Measurements from ENCODE around the gene ZDHHC19.
"Not testable (repeated sequence)": the region's sequence is repeated elsewhere in the genome, so short reads cannot be mapped to it uniquely, and the experiment has no call there.

ZDHHC19 gene, protein sequence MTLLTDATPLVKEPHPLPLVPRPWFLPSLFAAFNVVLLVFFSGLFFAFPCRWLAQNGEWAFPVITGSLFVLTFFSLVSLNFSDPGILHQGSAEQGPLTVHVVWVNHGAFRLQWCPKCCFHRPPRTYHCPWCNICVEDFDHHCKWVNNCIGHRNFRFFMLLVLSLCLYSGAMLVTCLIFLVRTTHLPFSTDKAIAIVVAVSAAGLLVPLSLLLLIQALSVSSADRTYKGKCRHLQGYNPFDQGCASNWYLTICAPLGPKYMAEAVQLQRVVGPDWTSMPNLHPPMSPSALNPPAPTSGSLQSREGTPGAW

DNA sequence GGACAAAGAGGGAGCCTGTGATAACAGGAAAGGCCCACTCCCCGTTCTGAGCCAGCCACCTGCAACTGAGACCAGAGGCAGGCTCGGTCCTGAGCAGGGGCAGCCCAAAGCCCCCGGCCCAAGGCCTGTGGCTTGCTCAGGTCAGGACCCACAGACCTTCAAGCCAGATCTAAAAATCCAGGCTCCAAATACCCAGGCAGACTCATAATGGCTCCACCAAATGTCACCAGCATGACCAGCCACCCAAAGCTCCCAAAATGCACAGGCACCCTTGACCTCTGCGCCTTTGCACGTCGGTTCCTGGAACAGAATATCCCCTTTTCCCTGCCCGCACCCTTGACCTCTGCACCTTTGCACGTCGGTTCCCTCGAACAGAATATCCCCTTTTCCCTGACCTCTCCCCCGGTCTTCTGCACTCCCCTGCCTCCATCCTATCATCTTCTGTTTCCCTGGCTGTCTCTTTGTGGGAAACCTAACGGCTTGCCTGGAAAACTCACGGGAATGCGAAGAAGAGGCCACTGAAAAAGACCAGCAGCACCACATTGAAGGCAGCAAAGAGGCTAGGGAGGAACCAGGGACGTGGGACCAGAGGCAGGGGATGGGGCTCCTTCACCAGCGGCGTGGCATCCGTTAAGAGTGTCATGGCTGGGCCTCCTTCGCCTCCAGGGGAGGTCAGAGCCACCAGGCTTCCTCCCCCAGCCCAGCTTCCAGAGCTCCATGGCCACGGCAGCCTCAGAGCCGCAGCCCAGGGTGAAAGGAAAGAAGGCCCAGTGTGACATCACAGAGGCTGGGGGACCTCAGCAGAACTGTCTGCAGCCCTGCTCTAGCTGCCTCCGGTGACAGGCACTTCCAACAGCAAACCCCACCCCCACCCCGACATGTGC lies at the start of gene ZDHHC19:
TSS of gene ZDHHC19 (minus strand) at position 728 of the 884 bp plus-strand sequence. CDS start at position 643, 85 bp downstream.
- DNase-seq (ENCODE audit: low read depth in 3 of 3), result no peak

GRCh38 chr3:196260784-196261183 lies 49.6 kb upstream of the ZDHHC19 start:
- no peak for DNase-seq (ENCODE audit: low read depth in 3 of 3)

DNA sequence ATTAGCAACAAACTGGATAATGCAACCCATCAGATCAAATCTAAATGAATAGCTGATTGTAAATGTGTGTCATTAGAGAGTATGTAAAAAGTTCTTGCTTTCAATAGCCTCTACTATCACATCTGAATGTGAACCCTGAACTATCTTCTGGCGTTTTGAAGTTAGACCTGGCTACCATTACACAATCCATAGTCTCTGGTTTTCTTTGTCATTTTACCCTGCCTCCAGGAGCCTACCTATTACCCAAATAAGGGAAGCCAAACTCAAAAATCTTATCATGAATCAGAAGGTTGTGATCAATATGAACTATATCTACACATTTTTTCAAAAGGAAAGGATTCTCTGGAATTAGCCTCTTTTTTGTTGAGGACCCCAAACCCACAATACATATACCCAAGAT lies 44.6 kb upstream of the ZDHHC19 start:
- DNase-seq (ENCODE audit: low read depth in 3 of 3), result no peak

DNA sequence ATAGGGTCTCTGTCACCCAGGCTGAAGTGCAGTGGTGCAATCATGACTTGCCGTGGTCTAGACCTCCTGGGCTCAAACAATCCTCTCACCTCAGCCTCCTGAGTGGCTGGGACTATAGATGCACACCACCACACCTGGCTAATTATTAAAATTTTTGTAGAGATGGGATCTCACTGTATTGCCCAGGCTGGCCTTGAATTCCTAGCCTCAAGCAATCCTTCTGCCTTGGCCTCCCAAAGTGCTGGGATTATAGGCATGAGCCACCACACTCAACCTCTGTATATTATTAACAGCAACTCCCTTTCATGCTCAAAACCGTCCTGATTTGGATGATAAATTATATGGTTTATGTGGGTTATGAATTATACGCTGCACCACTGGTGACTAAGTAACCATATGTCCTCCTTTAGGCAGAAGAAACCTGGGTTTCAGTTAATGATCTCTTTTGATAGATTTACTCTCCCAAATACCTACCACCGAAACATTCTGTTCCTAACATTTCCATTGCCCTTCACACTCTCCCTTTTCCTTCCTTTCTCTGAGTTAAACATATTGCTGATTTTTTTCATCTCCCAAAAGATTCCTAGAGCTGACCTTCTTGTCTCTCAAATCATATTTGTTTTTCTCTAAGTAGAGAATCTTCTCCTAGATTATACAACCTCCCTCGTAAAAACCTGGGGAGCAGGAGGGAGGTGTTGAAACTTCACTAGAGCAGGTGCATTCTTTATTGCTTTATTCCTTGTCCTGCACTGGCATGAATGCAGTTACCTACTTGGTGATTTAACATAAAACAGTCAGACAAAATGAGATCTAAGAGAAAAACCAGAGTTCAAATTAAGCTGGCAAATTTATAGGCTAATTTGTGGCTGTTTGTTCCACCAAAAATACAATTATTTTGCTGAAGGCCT lies 43.4 kb upstream of the ZDHHC19 start:
- no peak for DNase-seq (ENCODE audit: low read depth in 3 of 3)

DNA sequence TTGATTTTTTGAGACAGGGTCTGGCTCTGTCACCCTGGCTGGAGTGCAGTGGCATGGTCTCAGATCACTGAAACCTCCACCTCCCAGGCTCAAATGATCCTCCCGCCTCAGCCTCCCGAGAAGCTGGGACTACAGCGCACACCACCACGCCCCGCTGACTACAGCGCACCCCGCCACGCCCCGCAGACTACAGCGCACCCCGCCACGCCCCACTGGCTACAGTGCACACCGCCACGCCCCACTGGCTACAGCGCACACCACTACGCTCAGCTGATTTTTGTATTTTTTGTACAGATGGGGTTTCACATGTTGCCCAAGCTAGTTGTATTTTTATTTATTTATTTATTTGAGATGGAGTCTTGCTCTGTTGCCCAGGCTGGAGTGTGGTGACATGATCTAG lies 40.7 kb upstream of the ZDHHC19 start:
- DNase-seq (ENCODE audit: low read depth in 3 of 3), result no peak

- no peak for DNase-seq (ENCODE audit: low read depth in 3 of 3)
These were observed 35.6 kb upstream of the ZDHHC19 start for GRCh38 chr3:196246612-196247308.

DNA sequence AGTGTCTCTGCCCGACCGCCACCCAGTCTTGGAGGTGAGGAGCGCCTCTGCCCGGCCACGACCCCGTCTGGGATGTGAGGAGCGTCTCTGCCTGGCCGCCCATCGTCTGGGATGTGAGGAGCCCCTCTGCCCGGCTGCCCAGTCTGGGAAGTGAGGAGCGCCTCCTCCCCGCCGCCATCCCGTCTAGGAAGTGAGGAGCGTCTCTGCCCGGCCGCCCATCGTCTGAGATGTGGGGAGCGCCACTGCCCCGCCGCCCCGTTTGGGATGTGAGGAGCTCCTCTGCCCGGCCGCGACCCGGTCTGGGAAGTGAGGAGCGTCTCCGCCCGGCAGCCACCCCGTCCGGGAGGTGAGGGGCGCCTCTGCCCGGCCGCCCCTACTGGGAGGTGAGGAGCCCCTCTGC lies 33.0 kb upstream of the ZDHHC19 start:
- DNase-seq (ENCODE audit: low read depth in 3 of 3), result not testable (repeated sequence)

DNA sequence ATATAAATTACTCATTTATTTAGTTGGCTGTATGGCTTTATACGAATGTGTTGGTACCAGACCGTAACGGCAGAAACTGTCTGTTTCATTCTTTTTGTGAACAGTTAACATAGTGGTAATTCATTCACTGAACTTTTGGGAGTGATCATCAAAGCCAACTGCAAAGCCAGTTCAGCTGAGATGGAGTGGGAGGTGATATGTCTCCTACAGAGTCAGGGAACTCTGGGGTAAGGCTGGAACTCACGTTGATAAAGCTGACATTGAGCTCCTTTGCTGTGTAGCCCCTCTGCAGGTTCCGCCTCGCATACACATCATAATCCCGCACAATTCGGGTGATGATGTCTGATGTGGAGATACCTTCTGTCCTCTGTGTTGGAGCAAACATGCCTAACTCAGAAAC lies 30.5 kb upstream of the ZDHHC19 start:
- no peak for DNase-seq (ENCODE audit: low read depth in 3 of 3)

DNA sequence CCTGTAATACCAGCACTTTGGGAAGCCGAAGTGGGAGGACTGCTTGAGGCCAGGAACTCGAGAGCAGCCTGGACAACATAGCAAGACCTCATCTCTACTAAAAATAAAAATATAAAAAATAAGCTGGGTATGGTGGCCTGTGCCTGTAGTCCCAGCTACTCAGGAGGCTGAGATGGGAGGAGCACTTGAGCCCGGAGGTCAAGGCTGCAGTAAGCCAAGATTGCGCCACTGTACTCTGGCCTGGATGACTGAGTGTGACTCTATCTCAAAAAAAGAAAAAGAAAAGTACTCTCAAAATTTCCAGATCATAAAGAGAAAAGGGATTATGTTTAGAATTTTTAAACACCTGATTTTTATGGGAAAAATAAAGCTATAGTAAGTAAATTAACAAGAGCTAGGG lies 29.2 kb upstream of the ZDHHC19 start:
- DNase-seq (ENCODE audit: low read depth in 3 of 3), result no peak

DNA sequence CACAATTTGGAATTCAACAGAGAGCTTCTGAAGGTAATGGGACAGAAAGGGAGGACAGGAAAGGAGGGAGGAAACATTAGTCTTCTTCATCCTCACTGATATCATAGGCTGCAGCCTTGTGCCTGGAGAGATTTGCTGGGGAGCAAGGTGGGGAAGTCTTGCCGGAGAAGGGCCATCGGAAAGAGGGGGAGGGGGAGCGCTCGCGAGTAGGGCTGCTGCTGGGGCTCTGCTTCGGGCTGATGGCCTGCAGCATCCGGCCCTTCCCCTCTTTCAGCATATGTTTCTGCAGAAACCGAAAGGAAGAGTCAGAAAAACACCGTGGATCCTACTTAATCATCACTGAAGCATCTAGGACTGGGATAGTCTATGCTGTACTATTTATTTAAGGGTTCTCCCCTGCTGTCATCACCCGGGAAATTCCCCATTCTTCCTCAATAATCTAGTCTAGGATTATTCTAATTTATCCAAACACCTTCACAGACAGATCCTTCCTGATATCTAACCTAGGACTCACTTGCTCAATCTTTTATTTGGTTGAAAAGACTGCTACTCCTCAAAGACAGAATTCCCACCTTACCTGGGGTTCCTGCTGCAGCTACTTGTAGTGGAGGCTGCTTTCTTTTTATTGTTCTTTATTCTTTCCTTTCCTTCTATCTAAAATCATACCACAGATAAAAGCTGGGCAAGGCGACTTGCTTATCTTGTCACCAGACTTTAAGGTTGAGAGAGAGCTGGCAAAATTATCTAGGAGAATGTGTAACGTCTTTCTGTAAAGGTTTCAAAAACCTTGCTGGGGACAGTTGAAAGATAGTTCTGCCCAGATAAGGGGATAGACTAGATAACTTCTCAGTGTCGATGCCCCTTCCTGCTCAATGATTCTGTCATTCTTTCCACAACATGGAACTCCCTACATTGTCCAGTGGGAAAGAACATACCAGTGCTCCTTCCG lies 27.7 kb upstream of the ZDHHC19 start:
- DNase-seq (ENCODE audit: low read depth in 3 of 3), result no peak

DNA sequence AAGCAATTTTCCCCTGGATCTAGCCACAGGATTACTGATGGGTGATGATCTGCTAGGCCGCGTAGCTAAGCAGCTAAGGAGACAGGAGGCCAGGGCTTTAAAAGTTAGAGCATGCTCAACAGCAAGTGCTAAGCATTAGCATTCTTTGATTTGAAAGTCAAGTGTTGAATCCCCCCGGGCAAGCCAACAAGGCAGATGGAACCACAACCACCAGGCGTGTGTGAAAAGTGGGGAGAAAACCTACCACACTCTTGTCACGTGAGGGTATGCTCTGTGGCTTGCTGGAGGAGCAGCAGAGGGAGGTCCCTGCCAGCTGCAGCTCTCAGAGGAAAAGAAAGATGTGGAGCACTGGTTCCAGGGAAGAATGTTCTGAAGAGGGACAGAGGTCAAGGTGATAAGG lies 26.0 kb upstream of the ZDHHC19 start:
- DNase-seq (ENCODE audit: low read depth in 3 of 3), result no peak

GRCh38 chr3:196236223-196236622 lies 25.0 kb upstream of the ZDHHC19 start:
- DNase-seq (ENCODE audit: low read depth in 3 of 3), result no peak

DNA sequence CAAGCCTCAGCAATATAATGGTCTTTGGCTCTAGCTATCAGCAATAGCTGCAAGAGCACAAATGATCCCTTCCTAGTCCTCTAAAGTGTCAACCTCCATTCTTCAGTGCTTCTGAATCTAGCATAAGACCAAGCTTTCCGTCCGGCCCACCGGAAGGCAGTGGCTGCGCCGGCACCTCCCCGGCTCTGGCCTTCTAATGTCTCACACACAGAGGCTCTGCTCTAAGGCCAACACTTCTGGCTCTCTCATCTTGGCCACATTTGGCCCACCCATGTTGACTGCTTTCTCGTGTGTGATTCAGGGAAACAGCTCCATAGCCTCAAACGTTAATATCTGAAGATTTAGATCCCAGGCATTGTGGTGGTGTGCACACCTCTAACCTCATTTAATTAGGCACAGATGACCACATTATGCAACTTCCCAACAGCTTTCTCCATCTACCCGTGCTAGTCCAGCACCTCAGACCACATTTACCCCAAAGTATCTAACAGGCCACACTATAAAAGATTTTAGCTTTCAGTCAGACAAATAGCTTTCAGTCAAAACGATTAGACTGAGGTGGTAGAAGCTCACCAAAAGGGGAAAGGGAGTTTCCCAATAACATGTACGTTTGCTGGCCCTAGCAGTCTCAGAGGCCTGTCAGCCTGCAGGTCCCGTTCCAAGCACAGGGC lies 24.4 kb upstream of the ZDHHC19 start:
- DNase-seq (ENCODE audit: low read depth in 3 of 3), result no peak

DNA sequence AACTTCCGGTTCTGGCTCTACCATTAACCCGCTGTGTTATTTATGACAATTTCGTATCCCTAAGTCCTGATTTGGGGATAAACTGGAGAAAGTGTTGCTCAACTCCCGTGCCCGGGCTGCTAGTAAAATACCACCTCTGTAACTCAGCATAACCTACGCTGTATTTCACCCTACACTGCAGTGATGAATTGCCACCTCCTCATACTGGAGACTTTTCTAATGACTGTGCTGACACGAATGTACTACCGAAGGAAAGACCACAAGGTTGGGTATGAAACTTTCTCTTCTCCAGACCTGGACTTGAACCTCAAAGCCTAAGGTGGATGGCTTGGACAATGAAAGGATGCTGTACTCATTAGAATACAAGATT lies 21.7 kb upstream of the ZDHHC19 start:
- DNase-seq (ENCODE audit: low read depth in 3 of 3), result no peak

GRCh38 chr3:196232154-196232881 lies 21.1 kb upstream of the ZDHHC19 start:
- no peak for DNase-seq (ENCODE audit: low read depth in 3 of 3)

DNA sequence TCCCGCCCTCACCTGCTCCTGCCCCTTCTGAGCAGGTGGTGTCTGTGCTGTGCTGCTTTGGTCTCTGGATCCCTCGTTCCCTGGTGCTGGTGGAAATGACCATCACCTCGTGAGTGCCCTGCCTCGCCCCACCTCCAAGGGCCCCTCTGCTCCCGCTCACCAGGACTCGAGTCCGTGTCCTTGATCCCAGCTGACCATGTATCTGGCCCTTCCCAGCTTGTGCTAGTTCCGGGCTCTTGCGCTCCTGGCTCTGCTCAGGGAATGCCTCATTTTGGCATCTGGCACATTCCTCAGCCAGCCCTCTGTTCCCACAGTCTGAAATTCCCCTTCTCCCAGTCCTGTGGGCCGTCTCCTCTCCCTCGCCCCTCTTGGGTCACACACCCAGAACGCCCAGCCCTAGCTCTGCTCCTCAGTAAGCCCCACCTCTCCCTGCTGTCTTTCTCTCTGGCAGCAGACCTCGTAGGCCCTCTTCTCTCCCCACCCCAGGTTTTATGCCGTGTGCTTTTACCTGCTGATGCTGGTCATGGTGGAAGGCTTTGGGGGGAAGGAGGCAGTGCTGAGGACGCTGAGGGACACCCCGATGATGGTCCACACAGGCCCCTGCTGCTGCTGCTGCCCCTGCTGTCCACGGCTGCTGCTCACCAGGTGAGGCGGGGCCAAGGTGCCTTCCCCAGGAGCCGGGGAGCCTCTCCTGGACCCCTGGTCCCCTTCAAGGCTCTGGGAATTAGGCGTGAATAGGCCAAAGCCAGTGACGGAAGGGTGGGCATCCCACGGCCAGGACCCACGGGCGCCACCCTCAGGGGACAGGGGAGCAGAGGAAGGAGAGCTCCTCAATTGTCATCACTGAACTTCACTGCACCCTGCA lies 16.7 kb upstream of the ZDHHC19 start:
- no peak for DNase-seq (ENCODE audit: low read depth in 3 of 3)

DNA sequence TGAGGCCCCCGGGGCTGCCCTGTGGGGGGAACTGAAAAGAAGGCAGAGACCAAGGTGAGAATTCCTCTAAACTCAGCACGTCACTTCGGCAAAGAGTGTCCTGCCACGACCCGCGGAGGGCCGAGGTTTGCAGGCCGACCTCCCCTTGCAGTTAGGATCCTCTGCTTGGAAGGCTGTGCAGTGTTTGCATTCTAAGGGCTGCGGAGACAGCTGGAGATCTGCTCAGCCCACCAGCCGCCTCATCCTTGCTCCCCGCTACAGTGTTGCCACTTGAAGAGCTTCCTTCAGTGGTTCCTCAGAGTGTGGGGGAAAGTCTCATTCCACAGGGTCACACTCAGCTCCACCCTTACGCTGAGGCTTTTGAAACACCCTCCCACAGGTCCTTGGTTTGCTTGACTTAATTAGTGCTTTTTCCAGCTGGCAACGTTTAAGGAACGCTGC lies 15.9 kb upstream of the ZDHHC19 start:
- DNase-seq (ENCODE audit: low read depth in 3 of 3), result no peak

DNA sequence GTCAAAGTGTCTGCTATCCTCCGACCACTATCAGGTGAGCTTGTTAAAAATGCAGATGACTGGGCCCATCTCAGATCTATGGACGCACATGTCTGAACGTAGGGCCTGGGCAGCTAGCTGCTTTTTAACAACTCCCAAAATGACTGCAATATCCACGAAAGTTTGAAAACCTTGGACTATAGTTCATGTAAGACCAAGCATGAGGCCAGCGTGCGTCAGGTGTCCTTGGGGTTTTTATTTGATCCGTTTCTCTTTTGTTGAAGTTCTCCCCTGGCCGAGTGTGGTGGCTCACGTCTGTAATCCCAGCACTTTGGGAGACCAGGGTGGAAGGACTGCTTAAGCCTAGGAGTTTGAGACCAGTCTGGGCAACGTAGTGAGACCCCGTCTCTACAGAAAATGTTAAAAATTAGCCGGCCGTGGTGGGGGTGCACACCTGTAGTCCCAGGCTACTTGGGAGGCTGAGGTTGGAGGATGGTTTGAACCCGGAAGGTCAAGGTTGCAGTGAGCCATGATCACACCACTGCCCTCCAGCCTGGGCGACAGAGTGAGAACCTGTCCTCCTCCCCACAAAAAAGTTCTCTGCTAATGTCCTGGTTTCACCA lies 14.7 kb upstream of the ZDHHC19 start:
- DNase-seq (ENCODE audit: low read depth in 3 of 3), result no peak
